IPS DF 4.7 (cell line): Measurements from ENCODE around the gene CLSTN1.
"Not testable (repeated sequence)": the region's sequence is repeated elsewhere in the genome, so short reads cannot be mapped to it uniquely, and the experiment has no call there.

ENCODE experiments used
- DNase-seq: peaks from one replicate; pipeline ENCODE4 v3.0.0-alpha.2; 2013; ENCODE audit warnings: low spot score; ENCODE audit errors: extremely low read depth

The CLSTN1 gene

DNA sequence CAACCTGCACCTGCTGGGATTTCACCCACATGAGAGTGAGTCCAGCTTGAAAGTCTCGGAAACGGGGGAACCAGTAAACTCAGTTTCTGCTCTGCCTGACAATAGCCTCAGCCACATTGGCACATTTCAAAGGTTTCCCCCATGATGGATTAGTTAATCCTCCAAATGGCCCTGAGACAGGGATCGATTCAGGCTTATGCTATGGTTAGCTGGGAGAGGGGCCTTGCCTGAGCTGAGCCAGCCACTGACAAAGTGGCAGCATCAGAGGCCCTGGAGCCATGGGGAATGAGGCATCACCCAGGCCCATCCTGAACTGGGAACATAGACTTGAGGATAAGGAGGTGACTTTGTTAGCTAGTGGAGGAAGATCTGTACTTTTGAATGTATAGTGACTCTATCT, 2.9 kb upstream of the CLSTN1 start:
- no peak for DNase-seq

- DNase-seq = no peak
Measured at GRCh38 chr1:9826087-9826486, 2.3 kb upstream of the CLSTN1 start.

GRCh38 chr1:9825093-9826074, 1.6 kb upstream of the CLSTN1 start:
- no peak for DNase-seq

GRCh38 chr1:9824702-9825089, 931 bp upstream of the CLSTN1 start:
- DNase-seq = no peak

- DNase-seq = no peak
Measured at GRCh38 chr1:9823693-9823942, 147 bp downstream of the CLSTN1 start.

DNA sequence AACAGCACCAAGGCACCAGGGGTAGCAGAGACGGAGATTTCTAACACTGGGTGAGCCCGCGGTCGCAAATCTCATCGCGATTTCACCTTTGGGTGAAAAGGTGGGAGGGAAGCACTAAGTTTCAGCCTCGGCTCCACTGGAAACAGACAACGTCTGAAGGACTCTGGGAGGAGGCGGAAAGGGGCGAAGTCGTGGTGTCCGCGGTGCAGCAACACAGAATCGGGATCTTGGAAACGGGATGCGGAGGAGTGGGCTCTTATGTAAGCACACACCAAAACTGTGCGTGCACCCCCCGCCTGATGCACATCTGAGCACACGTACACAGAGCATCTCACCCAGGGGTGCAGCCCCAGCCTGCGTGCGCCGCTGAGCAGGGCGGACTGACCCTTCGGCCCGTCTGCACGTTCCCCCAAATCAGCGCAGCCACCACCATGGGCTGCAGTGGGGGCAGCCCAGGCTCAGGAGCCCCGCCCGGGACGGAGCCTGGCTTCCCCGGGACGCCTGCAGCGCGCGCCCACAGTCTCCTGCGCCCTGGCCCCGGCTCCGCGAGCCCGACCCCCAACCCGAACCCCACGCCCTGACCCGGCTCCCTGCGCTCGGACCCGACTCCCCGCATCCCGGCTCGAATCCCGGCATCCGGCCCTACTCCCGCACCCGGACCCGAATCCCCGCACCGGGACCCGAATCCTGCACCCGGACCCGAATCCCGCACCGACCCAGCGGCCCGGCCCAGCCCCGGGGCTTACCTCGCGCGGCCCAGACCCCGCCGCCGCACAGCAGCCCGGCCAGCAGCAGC, 670 bp downstream of the CLSTN1 start:
- no peak for DNase-seq

- DNase-seq = no peak
Measured at GRCh38 chr1:9822490-9822889, 1.3 kb downstream of the CLSTN1 start.

DNA sequence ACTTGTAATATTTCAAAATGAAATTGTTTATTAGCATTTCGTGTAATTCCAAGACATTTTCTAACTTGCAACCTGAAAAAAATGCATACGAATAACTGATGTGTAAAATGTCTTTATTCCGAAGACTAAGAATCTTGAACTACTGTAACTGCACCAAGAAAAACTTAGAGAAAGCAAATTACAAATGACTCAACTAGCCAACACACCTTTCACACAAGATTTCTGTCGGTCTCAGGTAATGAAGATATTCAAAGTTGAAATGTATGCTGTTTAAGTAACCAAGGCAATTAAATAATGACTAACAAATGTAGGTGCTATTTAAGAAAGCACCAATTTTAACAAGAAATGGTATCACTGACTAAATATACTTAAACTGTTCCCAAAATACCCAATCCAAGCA, 2.1 kb downstream of the CLSTN1 start:
- no peak for DNase-seq

GRCh38 chr1:9820521-9820920, 3.2 kb downstream of the CLSTN1 start:
- no peak for DNase-seq

GRCh38 chr1:9817734-9818133, 6.0 kb downstream of the CLSTN1 start:
- no peak for DNase-seq

DNA sequence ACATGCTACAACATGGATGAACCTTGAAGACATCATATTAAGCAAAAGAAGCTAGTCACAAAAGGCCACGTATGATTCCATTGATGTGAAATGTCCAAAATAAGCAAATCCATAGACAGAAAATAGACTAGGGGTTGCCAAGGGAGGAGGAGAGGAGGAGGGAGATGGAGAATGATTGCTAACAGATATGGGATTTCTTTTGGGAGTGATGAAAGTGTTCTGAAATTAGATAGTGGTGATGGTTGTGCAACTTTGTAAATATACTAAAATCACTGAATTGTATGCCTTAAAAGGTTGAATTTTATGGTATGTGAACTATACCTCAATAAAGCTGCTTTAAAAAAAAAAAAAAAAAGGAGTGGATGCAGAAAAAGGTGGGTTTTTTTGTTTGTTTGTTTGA, 7.6 kb downstream of the CLSTN1 start:
- DNase-seq = no peak

- DNase-seq = no peak
Measured at GRCh38 chr1:9815150-9815549, 8.6 kb downstream of the CLSTN1 start.

- DNase-seq = no peak
Measured at GRCh38 chr1:9814619-9815018, 9.1 kb downstream of the CLSTN1 start.

GRCh38 chr1:9811239-9811966, 12.4 kb downstream of the CLSTN1 start:
- DNase-seq = no peak

DNA sequence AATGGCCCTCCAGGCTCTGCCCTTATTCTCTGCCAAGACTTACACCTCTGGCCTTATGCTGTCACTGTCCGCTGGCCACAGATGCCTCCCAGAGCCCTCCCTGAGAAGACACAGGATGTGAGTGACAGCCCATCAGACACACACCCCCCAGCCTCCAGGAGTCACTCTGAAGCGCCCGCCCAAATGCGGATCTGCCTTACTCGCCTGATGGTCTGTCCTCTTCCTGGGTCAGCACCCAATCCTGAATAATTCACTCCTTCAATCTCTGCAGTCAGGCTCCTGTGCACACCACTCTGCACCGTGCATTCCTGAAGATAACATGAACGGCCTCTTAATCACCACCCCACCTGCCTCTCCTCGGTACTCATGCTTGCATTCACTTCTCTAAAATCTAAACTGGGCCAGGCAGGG, 14.7 kb downstream of the CLSTN1 start:
- no peak for DNase-seq

DNA sequence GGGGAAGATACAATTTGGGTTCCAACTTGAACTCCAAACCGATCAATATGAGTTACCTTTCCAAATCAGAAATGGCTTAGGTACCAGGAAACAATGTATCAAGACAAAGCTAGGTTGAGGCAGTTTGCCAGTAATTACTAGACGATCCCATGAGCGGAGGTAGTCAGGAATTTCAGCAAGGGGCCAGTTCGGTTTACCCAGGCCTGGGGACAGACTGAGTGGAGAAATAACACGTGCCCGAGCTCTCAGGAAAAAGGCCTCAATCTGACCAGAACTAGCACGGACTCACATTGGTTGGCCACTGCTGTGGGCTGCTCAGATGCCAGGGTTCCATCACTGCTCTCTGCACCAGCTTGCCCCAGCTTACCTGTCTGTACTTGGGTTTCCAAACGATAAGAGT, 15.3 kb downstream of the CLSTN1 start:
- DNase-seq = no peak

GRCh38 chr1:9807541-9807940, 16.2 kb downstream of the CLSTN1 start:
- DNase-seq = no peak

DNA sequence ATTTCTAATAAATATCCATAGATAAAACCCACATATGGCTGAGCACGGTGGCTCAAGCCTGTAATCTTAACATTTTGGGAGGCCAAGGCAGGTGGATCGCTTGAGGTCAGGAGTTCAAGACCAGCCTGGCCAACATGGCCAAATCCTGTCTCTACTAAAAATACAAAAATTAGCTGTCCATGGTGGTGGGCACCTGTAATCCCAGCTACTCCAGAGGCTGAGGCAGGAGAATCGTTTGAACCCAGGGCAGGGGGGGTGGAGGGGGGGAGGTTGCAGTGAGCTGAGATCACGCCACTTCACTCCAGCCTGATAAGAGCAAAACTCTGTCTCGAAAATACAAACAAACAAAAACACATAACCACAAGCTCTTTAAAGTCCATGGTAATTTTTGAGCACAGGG, 17.8 kb downstream of the CLSTN1 start:
- DNase-seq = not testable (repeated sequence)

DNA sequence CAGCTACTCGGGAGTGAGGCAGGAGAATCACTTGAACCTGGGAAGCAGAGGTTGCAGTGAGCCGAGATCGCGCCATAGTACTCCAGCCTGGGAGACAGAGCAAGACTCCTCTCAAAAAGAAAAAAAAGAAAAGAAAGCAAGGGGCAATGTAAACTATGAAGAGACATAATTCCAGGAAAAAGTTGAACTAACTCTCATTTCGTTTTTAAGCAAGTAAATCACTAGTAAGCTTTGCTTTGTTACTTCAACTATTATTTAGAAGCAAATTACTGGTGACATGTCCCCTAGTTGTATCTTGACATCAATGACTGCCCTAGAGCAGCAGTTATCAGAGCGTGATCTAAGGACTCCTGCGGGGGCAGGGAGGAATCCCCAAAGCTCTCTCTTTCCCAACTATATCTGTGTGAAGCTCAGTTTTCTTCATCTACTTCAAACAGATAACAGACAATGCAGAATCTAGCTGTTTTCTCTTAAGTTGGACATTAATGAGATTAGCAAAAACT, 18.7 kb downstream of the CLSTN1 start:
- DNase-seq = no peak

DNA sequence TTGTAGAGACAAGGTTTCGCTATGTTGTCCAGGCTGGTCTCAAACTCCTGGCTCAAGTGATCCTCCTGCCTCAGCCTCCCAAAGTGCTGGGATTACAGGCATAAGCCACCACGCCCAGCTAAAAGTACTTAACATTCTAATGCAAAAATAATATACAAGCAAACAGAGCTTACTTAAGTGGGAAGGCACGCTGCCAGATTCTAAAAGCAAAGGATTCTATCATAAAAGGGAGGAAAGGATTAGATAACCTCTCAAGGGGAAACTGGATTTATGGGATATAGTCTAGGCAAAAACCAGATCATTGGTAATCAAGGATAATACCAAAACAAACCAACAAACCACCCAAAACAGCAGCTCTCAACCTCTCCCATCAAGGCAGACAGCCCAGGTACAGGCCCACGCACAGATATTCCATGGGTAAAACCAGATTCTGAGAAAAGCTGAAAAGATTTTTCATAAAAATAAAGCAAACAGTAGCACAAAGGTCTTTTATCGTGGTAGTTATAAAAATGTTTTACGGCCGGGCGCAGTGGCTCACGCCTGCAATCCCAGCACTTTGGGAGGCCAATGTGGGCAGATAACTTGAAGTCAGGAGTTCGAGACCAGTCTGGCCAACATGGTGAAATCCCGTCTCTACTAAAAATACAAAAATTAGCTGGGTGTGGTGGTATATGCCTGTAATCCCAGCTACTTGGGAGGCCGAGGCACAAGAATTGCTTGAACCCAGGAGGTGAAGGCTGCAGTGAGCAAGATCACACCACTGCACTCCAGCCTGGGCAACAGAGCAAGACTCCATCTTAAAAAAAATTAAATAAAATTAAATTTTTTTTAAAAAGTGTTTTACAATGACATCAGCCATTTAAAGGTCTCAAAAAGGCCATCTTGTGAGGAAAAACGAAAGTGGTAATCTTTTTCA, 20.5 kb downstream of the CLSTN1 start:
- DNase-seq = not testable (repeated sequence)

DNA sequence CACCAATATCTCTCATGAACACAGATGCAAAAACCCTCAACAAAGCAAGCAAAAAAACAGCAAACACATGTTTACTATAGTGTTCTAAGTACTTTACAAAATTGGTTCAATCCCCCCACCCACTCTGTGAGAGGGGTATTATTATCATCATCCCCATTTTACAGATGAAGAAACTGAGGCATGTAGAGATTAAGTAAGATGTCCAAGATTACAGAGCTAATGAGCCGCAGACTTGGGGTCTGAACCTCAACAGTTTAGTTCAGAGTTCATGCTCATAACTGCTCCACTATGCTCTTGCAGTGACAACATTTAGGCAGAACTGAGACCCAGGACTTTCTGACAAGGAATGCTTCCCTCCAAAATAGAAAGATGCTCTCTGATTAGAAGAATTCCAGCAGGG, 21.9 kb downstream of the CLSTN1 start:
- no peak for DNase-seq
